VCaP (cell line): ENCODE measurements around the gene MGP.
A peak's percentile ranks its signal among the peaks of the same experiment; 100 is the strongest.

Experiments used
- H3K27ac ChIP-seq: fragments of 450-650 bp; 2 replicates; pipeline ENCODE4 v1.5.1; 2017
- CTCF ChIP-seq: fragments of 450-650 bp; conservative IDR thresholded peaks from 2 replicates; pipeline ENCODE4 v1.5.1; 2017; ENCODE audit warnings: mild to moderate bottlenecking, moderate library complexity

Gene MGP

GRCh38 chr12:14927267-14927666, 41.6 kb upstream of the MGP start:
- no peak for TF ChIP-seq CTCF
- H3K27ac ChIP-seq: no peak overlapping the region; the same call in 1 of the 2 replicates

GRCh38 chr12:14924541-14924940, 38.9 kb upstream of the MGP start:
- peak overlapping the region; percentile 28; the same call in 1 of the 2 replicates for H3K27ac ChIP-seq
- TF ChIP-seq CTCF: no peak

GRCh38 chr12:14923944-14924343, 38.3 kb upstream of the MGP start:
- no peak for TF ChIP-seq CTCF
- no peak overlapping the region for H3K27ac ChIP-seq

- TF ChIP-seq CTCF: no peak
- no peak overlapping the region for H3K27ac ChIP-seq
Observed at GRCh38 chr12:14921218-14921617, 35.6 kb upstream of the MGP start.

- no peak overlapping the region for H3K27ac ChIP-seq
- no peak for TF ChIP-seq CTCF
Observed at GRCh38 chr12:14920475-14921126, 34.9 kb upstream of the MGP start.

GRCh38 chr12:14919455-14919854, 33.8 kb upstream of the MGP start:
- H3K27ac ChIP-seq: peak overlapping the region; percentile 16; the same call in 1 of the 2 replicates
- TF ChIP-seq CTCF: no peak

- H3K27ac ChIP-seq: no peak overlapping the region
- TF ChIP-seq CTCF: no peak
Observed at GRCh38 chr12:14915736-14916135, 30.1 kb upstream of the MGP start.
